ENCODE results near the gene NHSL2.

DNA sequence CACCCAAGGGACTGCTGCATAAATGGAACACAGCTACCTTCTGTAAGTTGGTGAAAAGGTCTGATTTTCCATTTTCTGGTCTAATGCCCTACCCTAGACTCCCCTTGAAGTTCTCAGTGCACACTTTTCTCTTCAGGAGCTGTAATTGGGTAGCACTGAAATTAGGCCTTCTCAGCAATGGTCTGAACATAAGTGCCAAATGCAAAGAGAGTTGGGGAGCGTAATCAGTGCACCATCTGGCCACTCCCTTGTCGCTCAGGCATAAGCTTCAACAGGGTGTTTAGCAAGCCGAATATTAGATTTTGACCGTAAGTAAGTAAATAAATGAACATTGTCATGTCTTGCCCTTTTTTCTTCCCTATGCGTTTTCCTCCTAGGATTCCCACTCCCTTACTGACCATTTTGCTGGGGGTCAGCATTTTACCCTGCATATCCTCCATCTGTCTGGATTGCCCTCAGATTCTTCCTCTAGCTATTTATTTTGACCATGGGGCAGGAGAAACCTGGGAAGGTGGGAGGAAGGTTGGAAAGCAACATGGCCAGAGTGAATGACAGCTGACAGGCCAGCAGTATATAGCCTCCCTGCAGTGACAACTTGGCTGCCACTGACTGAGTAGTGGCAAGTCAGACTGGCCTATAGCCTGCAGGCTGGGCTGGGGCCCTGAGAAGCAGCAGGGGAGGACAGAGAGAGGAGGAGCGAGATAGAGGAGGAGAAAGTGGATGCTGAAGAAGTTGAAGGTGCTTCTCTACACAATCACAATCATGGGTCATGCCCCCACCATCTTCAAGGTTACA lies 2.7 kb downstream of the NHSL2 start:
- TF ChIP-seq, protein P1, sequence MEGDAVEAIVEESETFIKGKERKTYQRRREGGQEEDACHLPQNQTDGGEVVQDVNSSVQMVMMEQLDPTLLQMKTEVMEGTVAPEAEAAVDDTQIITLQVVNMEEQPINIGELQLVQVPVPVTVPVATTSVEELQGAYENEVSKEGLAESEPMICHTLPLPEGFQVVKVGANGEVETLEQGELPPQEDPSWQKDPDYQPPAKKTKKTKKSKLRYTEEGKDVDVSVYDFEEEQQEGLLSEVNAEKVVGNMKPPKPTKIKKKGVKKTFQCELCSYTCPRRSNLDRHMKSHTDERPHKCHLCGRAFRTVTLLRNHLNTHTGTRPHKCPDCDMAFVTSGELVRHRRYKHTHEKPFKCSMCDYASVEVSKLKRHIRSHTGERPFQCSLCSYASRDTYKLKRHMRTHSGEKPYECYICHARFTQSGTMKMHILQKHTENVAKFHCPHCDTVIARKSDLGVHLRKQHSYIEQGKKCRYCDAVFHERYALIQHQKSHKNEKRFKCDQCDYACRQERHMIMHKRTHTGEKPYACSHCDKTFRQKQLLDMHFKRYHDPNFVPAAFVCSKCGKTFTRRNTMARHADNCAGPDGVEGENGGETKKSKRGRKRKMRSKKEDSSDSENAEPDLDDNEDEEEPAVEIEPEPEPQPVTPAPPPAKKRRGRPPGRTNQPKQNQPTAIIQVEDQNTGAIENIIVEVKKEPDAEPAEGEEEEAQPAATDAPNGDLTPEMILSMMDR (conservative IDR thresholded peaks at IDR 0.05 in 1 of 2, IDR thresholded peaks at IDR 0.05 in 1 of 2; ENCODE audit: extremely low read depth in 1 of 2, insufficient read depth in 1 of 2, low read depth in 1 of 2, low read length in 2 of 2): no peak
- TF ChIP-seq EZH2 (IDR thresholded peaks at IDR 0.05; ENCODE audit: borderline replicate concordance, low read length): no peak
